Non-pigmented ciliary epithelial cell (primary cell): Measurements from ENCODE around the gene DDX11.
"Not testable (repeated sequence)": the region's sequence is repeated elsewhere in the genome, so short reads cannot be mapped to it uniquely, and the experiment has no call there.

Source experiments
- DNase-seq: peaks from one replicate; pipeline ENCODE4 v3.0.0-alpha.2; 2010; ENCODE audit warnings: low read depth

The DDX11 gene

DNA sequence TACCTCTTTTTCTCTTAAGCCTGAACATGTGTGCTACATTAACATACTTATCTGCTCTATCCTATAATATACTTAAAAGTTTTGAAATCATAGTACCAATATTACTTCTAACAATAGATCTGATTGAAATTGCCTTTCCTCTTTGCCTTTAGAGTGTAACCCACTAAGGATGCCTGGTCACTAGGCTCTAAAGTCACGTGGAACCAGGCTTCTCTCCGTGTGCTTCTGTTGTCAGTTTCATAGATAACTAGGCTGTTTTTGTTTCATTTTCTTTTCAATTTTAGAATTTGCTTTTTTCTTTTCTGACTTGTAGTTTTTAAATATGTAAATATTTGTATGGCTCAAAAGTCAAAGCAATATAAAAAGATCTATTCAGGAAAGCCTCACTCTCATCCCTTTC, 25.8 kb downstream of the DDX11 start:
- DNase-seq = not testable (repeated sequence)

DNA sequence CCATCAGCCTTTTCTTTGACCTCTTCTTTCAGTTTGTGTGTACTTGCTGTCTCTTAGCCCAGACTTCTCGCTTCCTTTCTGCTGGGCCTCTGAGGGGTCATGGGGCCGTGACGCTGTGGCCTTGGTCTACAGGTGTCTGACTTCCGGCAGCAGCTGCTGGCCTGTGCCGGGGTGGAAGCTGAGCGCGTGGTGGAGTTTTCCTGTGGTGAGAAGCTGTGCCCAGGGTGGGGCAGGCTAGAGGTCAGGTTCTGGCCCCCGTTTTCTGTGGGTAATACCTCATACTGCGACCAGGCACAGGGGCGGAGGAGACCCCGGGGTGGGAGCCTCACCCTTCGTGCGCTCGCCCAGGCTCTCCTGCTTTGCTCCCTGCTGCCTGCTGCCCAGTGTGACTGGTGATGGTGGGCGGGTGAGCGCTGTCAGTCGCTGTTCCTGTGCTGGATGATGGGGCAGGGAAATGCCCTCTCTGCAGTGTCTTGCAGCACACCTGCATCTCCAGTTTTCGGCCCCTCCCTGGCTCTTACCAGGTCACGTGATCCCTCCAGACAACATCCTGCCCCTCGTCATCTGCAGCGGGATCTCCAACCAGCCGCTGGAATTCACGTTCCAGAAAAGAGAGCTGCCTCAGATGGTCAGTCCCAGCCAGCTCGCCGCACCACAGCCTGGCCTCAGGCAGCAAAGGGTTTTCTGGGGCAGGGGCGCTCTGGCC, 27.0 kb downstream of the DDX11 start:
- not testable (repeated sequence) for DNase-seq

DNA sequence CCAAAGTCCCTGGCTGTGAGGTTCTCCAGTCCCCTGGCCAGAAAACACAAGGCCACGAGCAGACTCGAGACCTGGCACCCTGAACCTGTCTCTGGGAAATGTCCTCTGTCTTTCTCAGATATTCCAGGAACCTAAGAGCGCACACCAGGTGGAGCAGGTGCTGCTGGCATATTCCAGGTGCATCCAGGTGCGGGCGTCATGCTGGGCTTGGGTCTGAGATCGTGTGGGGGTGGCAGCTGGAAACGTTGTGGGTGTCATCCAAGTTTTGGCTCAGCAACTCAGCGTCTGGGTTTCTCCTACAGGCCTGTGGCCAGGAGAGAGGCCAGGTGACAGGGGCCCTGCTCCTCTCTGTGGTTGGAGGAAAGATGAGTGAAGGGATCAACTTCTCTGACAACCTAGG, 28.5 kb downstream of the DDX11 start:
- DNase-seq = not testable (repeated sequence)

DNA sequence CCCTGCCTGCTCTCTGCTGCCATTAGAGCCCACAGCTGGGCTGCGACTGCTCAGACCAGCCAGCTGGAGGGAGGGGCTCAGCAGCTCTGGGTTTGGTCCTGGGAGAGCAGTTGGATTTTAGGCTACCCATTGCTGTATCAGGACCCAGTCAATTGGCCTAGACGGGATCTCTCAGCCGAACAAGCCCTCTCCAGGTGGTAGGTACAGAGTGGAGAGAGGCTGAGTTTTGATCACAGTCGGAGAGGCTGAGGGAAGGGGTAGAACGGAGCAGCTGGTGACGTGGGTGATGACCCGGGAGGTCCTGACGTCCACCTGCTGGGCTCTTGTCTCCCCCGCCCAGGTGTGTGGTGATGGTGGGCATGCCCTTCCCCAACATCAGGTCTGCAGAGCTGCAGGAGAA, 28.9 kb downstream of the DDX11 start:
- DNase-seq = not testable (repeated sequence)

DNA sequence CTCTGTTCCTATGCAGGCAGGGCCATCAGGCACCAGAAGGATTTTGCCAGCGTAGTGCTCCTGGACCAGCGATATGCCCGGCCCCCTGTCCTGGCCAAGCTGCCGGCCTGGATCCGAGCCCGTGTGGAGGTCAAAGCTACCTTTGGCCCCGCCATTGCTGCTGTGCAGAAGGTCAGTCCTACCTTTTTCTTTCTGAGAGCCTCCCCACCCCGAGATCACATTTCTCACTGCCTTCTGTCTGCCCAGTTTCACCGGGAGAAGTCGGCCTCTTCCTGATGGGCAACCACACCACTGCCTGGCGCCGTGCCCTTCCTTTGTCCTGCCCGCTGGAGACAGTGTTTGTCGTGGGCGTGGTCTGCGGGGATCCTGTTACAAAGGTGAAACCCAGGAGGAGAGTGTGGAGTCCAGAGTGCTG, 29.9 kb downstream of the DDX11 start:
- not testable (repeated sequence) for DNase-seq

DNA sequence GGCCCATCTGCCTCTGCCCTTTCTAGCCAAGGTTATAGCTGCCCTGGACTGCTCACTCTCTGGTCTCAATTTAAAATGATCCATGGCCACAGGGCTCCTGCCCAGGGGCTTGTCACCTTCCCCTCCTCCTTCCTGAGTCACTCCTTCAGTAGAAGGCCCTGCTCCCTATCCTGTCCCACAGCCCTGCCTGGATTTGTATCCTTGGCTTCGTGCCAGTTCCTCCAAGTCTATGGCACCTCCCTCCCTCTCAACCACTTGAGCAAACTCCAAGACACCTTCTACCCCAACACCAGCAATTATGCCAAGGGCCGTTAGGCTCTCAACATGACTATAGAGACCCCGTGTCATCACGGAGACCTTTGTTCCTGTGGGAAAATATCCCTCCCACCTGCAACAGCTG, 30.6 kb downstream of the DDX11 start:
- DNase-seq = not testable (repeated sequence)

DNA sequence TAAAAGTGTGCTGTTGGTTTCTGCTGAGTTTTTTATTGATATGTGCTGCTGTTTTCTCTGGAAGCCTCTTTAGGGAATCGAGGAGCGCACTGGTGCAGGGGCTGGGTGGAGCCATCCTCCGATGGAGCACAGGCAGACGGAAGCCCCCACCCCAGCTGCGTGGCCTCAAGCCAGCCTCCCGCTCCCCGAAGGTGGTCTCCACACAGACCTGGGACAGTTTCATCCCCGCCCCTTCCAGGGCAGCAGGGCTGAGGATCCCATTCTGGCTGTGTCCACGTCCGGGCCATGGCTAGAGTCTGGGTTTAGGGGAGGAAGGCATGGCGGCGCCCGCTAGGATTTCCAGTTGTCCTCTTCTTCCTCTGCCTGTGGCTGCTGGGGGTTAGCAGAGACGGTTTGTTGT, 31.1 kb downstream of the DDX11 start:
- not testable (repeated sequence) for DNase-seq

DNA sequence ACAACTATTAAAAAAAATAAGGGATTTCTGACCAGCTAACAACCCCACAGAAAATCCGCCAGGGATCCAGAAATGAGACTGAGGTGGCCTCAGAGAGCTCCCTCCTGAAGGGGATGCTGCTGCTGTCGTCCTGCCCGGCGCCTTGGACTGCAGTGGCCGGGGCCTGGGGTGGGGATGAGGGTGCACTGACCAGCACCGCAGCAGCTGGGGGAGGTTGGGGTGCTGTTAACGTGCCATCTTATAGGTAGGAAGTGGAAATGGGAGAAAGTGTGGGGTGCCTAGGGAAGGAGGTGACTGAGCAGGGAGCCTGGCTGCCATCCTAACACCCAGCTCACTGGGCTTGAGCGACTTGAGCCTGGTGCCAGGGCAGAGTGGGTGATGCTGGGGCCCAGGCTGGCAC, 32.0 kb downstream of the DDX11 start:
- DNase-seq = no peak

DNA sequence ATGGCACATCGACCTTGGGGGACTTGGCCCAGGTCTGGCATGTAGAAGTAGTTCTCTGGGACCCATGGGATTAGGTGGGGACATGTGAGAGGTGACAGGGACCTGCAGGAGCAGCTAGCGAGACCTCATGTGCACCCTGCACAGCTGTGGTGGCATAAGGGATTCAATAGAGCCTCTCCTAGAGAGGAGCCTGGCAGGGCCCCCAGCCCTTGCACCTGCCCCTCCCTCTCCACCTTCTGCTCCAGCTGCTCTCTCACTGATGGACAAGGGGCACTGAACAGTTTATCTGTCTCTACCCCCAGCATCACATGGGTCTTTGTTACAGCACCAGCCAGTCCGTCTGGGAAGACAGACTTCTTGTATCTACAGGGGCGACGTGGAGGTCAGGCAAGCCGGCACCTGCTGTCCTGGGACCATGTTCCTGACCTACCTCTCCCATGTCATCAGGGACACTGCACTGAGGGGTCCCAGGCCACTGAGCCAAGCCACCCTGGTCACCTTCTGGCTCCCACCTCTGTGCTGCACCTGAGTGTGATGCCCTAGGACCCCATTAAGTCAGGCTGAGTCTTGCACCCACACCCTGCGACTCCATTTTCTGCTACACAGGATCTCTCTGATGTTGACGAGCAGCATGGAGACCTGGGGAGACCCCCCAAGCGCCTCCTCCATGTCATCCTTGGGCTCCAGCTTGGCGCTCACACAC, 32.6 kb downstream of the DDX11 start:
- no peak for DNase-seq

DNA sequence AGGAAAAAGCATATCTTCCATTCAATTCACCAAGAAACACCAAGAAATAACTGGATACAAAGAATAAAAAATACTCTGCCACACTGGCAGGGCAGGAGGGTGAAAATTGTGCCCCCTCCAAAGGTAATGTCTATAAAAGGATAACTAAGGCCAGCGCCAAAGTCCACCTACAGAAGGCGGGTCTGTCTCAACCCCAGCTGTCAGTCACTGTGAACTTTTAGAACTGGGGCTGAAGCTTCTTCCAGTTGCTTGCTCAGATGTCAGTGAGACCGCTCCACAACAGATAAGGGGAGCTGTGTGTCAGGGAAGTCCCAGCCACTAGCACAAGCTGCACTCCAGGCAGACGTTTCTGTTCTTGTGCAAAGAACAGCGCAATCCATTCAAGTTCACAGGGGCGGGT, 36.1 kb downstream of the DDX11 start:
- DNase-seq = not testable (repeated sequence)

DNA sequence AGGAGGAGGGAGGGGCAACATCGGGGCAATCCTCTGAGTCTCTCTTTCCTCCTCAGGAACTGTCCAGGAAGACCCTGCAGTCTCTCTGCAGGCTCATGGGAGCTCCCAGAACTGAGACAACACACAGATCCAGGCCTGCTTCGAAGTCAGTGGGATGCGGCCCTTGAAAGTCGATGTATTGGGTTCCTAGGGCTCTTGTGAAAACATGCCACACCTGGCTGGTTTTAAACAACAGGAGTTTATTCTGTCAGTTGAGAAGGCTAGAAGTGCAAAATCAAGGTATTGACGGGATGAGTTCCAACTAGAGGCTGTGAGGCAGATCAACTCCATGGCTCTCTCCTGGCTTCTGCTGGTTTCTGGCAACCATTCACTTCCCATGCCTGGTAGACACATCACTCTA, 36.6 kb downstream of the DDX11 start:
- not testable (repeated sequence) for DNase-seq

DNA sequence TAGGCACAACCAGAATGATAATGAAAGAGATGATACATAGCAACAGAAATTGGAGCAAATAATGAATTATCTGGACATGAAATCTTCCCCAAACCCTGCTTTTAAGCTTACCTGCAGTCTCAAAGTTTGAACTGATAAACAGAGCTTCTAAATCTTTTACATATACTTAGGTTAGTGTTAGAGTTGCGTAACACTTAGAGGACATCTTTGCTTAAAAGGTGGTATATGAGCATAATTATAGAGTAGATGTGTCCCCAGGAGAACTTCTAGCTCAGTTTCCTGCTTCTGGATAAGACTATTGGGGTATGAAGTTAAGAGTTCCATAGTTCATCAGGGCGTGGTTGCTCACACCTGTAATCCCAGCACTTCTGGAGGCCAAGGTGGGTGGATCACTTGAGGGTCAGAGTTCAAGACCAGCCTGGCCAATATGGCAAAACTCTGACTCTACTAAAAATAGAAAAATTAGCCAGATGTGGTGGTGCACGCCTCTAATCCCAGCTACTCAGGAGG, 41.5 kb downstream of the DDX11 start:
- DNase-seq = not testable (repeated sequence)

DNA sequence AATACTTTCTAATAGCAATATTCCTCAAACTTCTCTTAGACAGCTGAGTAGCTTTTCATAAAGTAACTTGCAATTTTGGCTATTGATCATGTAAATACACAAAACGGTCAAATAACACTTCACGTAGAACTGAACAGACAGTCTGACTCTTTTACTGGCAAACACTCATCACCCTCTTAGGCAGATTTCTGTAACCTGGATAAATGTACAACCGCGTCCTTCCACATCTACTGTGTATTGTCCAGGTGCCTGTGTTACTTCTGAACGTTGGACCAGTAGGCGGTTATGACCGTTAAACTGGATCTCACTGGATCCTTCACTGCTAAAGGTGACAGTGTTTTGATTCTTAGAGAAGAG, 43.2 kb downstream of the DDX11 start:
- not testable (repeated sequence) for DNase-seq

DNA sequence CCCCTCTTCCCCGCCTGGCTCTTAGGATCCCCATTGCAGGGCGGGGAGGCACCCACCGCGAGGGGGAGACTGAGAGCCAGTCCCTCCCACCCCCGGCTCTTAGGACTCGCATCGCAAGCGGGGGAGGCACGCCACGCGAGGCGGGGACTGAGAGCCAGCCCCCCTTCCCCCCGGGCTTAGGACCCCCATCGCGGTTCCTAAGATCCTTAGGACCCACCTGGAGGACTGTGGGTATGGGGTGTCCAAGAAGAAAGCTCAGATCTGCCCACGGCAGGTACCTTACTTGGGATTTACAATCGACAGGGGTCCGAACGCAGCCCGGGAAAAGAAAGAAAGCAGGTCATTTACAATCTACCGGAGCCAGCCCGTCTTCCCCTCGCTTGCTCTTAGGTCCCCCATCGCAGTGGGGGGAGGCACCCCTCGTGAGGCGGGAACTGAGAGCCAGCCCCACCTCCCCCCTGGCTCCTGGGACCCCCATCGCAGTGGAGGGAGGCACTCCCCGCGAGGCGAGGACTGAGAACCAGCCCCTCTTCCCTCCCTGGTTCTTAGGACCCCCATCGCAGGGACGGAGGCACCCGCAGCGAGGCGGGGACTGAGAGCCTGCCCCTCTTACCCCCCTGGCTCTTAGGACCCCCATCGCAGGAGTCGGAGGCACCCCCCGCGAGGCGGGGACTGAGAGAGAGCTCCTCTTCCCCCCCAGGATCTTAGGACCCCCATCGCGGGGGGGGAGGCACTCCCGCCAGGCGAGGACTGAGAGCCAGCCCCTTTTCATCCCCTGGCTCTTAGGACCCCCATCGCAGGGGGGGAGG, 43.7 kb downstream of the DDX11 start:
- DNase-seq = no peak

DNA sequence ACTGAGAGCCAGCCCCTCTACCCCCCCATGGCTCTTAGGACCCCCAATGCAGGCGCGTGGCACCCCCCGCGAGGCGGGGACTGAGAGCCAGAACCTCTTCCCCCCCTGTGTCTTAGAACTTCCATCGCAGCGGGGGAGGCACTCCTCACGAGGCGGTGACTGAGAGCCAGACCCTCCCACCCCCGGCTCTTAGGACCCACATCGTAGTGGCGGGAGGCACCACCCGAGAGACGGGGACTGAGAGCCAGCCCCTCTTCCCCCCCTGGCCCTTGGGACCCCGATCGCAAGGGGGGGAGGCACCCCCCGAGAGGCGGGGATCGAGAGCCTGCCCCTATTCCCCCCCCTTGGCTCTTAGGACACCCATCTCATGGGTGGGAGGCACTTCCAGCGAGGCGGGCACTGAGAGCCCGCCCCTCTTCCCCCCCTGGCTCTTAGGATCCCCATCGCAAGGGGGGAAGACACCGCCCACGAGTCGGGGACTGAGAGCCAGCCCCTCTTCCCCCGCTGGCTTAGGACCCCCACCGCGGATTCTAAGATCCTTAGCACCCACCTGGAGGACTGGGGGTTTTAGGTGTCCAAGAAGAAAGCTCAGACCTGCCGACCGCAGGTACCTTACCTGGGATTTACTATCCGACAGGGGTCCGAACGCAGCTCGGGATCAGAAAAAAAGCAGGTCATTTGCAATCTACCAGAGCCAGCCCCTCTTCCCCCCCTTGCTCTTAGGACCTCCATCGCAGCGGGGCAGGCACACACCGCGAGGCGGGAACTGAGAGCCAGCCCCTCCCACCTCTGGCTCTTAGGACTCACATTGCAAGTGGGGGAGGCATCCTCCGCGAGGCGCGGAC, 44.9 kb downstream of the DDX11 start:
- no peak for DNase-seq

DNA sequence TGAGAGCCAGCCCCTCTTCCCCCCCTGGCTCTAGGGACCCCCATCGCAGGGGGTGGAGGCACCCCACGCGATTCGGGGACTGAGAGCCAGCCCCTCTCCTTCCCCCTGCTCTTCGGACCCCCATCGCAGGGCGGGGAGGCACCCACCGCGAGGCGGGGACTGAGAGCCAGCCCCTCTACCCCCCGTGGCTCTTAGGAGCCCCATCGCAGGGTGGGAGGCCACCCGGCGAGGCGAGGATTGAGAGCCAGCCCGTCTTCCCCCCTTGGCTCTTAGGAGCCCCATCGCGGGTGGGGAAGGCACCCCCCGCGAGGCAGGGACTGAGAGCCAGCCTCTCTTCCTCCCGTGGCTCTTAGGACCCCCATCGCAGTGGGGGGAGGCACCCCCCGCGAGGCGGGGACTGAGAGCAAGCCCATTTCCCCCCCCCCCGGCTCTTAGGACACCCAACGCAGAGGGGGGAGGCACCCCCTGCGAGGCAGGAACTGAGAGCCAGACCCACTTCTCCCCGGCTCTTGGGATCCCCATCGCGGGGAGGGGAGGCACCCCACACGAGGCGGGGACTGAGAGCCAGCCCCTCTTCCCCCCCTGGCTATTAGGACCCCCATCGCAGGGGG, 45.6 kb downstream of the DDX11 start:
- no peak for DNase-seq

DNA sequence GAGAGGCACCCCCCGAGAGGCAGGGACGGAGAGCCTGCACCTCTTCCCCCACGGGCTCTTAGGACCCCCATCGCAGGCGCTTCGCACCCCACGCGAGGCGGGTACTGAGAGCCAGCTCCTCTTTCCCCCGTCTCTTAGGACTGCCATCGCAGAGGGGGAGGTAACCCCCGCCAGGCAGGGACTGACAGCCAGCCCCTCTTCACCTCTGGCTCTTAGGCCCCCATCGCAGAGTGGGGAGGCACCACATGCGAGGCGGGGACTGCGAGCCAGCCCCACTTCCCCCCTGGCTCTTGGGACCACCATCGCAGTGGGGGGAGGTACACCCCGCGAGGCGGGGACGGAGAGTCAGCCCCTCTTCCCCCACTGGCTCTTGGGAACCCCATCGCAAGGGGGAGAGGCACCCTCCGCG, 46.1 kb downstream of the DDX11 start:
- no peak for DNase-seq

DNA sequence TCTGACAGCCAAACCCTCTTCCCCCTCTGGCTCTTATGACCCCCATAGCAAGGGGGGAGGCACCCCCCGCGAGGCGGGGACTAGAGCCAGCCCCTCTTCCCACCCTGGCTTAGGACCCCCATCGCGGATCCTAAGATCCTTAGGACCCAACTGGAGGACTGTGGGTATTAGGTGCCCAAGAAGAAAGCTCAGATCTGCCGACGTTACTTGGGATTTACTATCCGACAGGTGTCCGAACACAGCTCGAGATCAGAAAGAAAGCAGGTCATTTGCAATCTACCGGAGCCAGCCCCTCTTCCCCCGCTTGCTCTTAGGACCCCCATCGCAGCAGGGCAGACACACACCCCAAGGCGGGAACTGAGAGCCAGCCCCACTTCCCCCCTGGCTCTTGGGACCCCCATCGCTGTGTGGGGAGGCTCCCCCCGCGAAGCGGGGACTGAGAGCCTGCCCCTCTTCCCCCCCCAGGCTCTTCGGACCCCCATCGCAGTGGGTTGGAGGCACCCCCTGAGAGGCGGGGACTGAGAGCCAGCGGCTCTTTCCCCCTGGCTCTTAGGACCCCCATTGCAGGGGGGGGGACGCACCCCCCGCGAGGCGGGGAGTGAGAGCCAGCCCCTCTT, 46.8 kb downstream of the DDX11 start:
- no peak for DNase-seq

DNA sequence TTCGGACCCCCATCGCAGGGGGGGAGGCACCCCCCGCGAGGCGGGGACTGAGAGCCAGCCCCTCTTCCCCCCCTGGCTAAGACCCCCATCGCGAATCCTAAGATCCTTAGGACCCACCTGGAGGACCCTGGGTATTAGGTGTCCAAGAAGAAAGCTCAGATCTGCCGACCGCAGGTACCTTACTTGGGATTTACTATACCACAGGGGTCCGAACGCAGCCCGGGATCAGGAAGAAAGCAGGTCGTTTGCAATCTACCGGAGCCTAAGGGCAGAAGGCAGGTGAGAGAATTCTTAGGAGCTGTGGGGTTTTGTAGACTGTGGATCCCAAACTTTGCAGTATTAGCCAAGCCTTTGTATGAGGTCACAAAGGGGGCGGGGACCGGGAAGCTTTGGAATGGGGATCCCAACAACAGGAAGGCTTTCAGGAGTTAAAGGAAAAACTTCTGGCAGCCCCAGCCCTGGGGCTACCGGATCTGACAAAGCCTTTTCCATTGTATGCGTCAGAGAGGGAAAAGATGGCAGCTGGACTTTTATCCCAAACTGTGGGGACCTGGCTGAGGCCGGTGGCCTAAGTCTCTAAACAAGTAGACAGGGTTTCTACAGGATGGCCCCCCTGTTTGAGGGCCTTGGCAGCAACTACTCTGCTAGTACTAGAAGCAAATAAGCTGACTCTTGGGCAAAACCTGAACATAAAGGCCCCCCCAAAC, 47.5 kb downstream of the DDX11 start:
- not testable (repeated sequence) for DNase-seq

DNA sequence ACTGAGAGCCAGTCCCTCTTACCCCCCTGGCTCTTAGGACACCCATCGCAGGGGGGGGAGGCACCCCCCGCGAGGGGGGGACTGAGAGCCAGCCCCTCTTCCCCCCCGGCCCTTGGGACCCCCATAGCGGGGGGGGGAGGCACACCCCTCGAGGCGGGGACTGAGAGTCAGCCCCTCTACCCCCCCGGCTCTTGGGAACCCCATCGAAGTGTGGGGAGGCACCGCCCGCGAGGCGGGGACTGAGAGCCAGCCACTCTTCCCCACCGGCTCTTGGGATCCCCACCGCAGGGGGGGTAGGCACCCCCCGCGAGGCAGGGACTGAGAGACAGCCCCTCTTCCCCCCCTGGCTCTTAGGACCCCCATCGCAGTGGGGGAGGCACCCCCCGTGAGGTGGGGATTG, 48.8 kb downstream of the DDX11 start:
- DNase-seq = no peak
